ENCODE measurements around the gene LAMC1. TPM values are rescaled to one million over a fixed set of nuclear protein-coding genes. Genes with fewer than 3 reads are reported as not detected.

The LAMC1 gene
- polyA plus RNA-seq, 1 of the 3 experiments (the other 2 are of a cell fraction) = 101 TPM

GRCh38 chr1:183121609-183122008 lies 98.4 kb downstream of the LAMC1 start:
- Histone ChIP-seq H3K79me2 (ENCODE audit: insufficient read depth) (no peaks in the 10 kb centered on the region), H3F3A (replicated peaks; ENCODE audit: insufficient read depth) (peaks cover 7% of the 10 kb centered on the region), H4K20me1 (ENCODE audit: insufficient read depth) (no peaks in the 10 kb centered on the region), H3K9me3 (no peaks in the 10 kb centered on the region), H3K36me3 (replicated peaks in 1 of 2; ENCODE audit: control insufficient read depth in 1 of 2, insufficient read depth in 2 of 2, low read length in 1 of 2) (peaks cover 73 to 83% of the 10 kb centered on the region in 2 experiments), H2AFZ (ENCODE audit: low read depth) (no peak overlapping the region), H3K9me2 (no peaks in the 10 kb centered on the region), H3K9ac (no peak overlapping the region), H3K27me3 (ENCODE audit: insufficient read depth) (no peaks in the 10 kb centered on the region), H3K4me2 (no peak overlapping the region), H3K27ac (ENCODE audit: low read depth in 2 of 2, low read length in 1 of 2) (no peak overlapping the region), H3K4me3 (ENCODE audit: low read depth in 2 of 2, low read length in 1 of 2) (no peak overlapping the region), H3K4me1 (ENCODE audit: control insufficient read depth in 1 of 2, insufficient read depth in 2 of 2, low read depth in 1 of 2, low read length in 1 of 2) (peaks cover 0 to 2% of the 10 kb centered on the region in 2 experiments; a peak in 1 of 4 replicates)
- ChIA-PET CTCF (no interaction called here), POLR2A (no interaction called here)
- DNase-seq = no peak
- TF ChIP-seq ELF1 (IDR thresholded peaks at IDR 0.05) (no peak), RXRA (IDR thresholded peaks at IDR 0.05; ENCODE audit: borderline replicate concordance, low read depth) (no peak), SIN3A (IDR thresholded peaks at IDR 0.05; ENCODE audit: borderline replicate concordance, low read depth, low read length) (no peak), NFIC (IDR thresholded peaks at IDR 0.05; ENCODE audit: borderline replicate concordance) (no peak), PBX3 (IDR thresholded peaks at IDR 0.05) (no peak), IRF3 (IDR thresholded peaks at IDR 0.05; ENCODE audit: low read depth, low read length) (no peak), RAD21 (IDR thresholded peaks at IDR 0.05; ENCODE audit: low read length) (no peak), GATA2 (CRISPR knock-in tag; IDR thresholded peaks at IDR 0.05) (no peak), JUND (IDR thresholded peaks at IDR 0.05) (no peak), NRF1 (IDR thresholded peaks at IDR 0.05; ENCODE audit: low read depth, low read length) (no peak), FOXM1 (IDR thresholded peaks at IDR 0.05; ENCODE audit: low read depth) (no peak), TCF12 (IDR thresholded peaks at IDR 0.05) (no peak), CHD2 (IDR thresholded peaks at IDR 0.05; ENCODE audit: low read length, partially characterized antibody) (no peak), FOXJ3 (CRISPR knock-in tag; IDR thresholded peaks at IDR 0.05) (no peak), CTCF (IDR thresholded peaks at IDR 0.05) (no peak), MEF2A (IDR thresholded peaks at IDR 0.05; ENCODE audit: borderline replicate concordance, low read depth) (no peak), FOSL2 (IDR thresholded peaks at IDR 0.05; ENCODE audit: borderline replicate concordance, low read depth) (no peak), POLR2AphosphoS5 (IDR thresholded peaks at IDR 0.05; ENCODE audit: low read depth, low read length) (no peak), TAF1 (IDR thresholded peaks at IDR 0.05; ENCODE audit: borderline replicate concordance, low read depth, low read length) (no peak), USF1 (IDR thresholded peaks at IDR 0.05; ENCODE audit: borderline replicate concordance, low read depth) (no peak)
- 96% methylated on average over 3 of the region's 3 CpGs for WGBS (ENCODE audit: low lambda C conversion rate)

Measured in SK-N-SH (cell line).